HG03460 (cell line): ENCODE results near the gene PRDM11.

Experiments
- ATAC-seq: cut with Tn5 transposase; IDR thresholded peaks from one replicate; pipeline ENCODE4 v1.9.1; 2021; ENCODE audit not compliant: unreplicated experiment

The PRDM11 gene

GRCh38 chr11:45209000-45209879, 62.8 kb downstream of the PRDM11 start:
- ATAC-seq: no peak

GRCh38 chr11:45209891-45210699, 63.7 kb downstream of the PRDM11 start:
- no peak for ATAC-seq

- no peak for ATAC-seq
Measured at GRCh38 chr11:45210846-45211245, 64.4 kb downstream of the PRDM11 start.

- ATAC-seq: no peak
Measured at GRCh38 chr11:45211732-45212131, 65.3 kb downstream of the PRDM11 start.

- ATAC-seq: no peak
Measured at GRCh38 chr11:45212566-45213315, 66.3 kb downstream of the PRDM11 start.

GRCh38 chr11:45213316-45213665, 66.9 kb downstream of the PRDM11 start:
- no peak for ATAC-seq

- ATAC-seq: no peak
Measured at GRCh38 chr11:45213717-45214116, 67.3 kb downstream of the PRDM11 start.

GRCh38 chr11:45215098-45215865, 68.8 kb downstream of the PRDM11 start:
- no peak for ATAC-seq

- no peak for ATAC-seq
Measured at GRCh38 chr11:45216031-45216430, 69.6 kb downstream of the PRDM11 start.

GRCh38 chr11:45216901-45217300, 70.5 kb downstream of the PRDM11 start:
- ATAC-seq: no peak

- no peak for ATAC-seq
Measured at GRCh38 chr11:45217991-45218390, 71.6 kb downstream of the PRDM11 start.

- no peak for ATAC-seq
Measured at GRCh38 chr11:45218705-45219104, 72.3 kb downstream of the PRDM11 start.

GRCh38 chr11:45219411-45219810, 73.0 kb downstream of the PRDM11 start:
- ATAC-seq: no peak

- no peak for ATAC-seq
Measured at GRCh38 chr11:45223496-45223895, 77.1 kb downstream of the PRDM11 start.

GRCh38 chr11:45224766-45225165, 78.3 kb downstream of the PRDM11 start:
- ATAC-seq: no peak

GRCh38 chr11:45225277-45225676, 78.8 kb downstream of the PRDM11 start:
- no peak for ATAC-seq

- no peak for ATAC-seq
Measured at GRCh38 chr11:45225961-45226871, 79.8 kb downstream of the PRDM11 start.

- ATAC-seq: no peak
Measured at GRCh38 chr11:45226901-45227300, 80.5 kb downstream of the PRDM11 start.

- no peak for ATAC-seq
Measured at GRCh38 chr11:45227836-45228235, 81.4 kb downstream of the PRDM11 start.
